HK-2 (cell line): ENCODE measurements around the gene PCDH18.
"Not testable (repeated sequence)": the region's sequence is repeated elsewhere in the genome, so short reads cannot be mapped to it uniquely, and the experiment has no call there.

ENCODE experiments used
- DNase-seq: peaks from one replicate; pipeline ENCODE4 v3.0.0-alpha.2; 2018; ENCODE audit not compliant: unreplicated experiment

Gene PCDH18

DNA sequence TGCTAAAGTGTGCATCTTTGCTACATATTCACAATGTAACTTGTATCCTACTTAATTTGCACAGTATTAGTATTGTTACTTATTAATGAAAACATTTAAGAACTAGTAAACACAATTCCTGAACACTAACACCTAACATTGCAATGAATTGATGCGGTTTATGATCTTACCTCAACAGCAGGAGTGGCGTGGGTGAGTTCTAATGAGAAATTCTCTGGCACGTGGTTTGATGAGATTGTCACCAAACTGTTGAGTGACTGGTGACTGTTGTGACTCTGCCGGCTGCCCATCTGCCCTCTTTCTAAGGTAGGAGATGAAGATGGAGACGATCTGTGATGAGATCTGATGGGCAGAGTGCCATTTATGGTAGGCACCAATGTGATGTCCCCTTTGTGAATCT is 2.9 kb downstream of the PCDH18 start:
- DNase-seq: no peak

DNA sequence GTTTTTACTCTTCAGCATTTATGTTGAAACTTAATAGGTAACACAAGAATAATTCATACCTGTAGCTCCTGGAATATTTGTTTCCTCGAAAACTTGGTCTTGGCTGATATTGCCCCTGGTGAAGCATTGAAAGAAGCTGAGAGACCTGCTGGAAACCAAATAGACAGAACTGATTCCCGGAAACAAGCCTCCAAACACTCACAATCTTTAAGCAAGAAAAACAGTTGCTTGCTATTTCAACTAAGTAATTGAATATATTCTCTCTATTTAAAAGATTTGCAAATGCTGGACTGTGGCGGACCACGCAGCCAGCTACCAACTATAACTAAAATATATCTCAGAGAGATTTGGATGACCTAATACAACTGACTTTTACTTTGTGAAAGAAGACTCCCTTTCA is 3.6 kb downstream of the PCDH18 start:
- no peak for DNase-seq

DNA sequence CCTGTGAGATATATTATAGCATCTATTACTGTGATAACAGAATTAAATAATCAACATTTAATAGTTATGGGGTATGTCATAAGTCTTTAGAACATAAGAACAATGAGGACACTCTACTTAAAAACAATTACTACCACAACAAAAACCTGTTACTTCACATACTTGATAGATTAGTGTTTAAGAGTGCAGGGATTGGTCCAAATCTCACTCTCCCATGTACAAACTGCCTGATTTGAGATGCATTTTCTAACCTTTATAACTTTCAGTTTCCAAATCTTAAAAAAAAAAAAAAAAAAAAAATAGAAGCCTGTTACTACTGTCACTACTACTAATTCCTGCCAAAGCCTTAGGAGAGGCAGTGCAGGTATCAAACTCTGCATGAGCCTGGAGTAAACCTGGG is 5.6 kb downstream of the PCDH18 start:
- DNase-seq: no peak

DNA sequence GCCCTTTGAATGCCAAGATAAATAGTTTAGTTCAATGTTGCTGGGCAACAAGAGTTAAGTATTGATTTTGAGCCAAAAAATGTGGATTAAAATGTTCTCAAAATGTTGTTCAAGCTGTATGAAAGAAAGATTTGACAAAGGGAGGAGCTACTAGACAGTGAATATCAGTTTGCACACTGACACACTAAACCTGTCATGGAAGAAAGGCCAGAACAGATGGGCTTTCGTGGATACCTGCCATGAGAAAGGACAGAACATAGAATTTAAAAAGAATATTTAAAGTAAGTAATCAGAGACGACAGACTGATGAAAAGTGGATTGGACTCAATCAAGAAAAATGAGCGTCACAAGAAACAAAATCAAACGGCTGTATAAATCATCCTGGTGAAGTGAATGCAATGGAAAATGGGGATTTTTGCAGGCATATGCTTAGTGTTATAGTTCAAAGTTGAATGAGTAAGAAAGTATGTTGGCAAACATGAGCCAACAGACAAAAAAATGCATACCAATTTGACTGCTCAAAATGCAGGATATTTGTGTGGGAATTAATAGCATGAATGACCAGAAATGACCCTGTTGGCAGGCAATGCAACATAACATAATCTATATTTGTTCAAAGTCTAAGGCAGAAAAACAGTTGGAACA is 7.4 kb downstream of the PCDH18 start:
- DNase-seq: no peak

DNA sequence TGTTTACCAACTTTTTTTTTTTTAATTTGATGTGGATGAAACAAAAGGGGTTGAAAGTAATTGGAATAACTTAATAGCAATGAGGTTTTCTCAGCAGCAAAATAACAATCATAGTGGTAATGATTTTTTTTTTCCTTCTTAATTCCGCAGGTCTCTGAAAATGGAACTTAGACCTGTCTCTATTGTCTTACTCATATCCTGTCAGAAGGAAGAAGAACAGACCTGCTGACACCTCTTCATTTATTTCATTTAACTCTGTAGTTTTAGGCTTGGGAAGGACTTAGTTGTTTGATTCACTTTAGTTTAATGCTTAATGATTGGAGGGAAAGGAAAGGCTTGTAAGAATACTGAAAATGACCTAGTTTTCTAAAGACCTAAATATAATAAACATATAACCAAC is 9.0 kb downstream of the PCDH18 start:
- DNase-seq: no peak

DNA sequence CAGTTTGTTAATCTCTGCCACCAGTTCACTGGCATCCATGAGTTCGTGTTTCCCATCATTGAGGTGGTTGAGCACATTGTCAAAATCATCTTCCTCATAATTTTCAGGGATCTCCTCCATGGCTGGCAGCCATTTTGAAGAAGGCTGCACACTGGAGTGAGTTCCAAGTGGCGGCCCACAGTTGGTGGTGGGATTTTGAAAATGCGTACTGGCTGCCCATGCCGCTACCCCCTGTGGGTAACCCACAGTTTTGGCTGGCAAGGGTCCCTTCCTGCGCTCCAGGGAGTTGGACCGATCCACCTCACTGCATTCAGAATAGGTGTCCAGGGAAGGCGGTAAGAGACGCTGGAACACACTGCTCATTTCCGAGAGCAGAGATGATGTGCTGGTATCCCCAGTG is 11.2 kb downstream of the PCDH18 start:
- no peak for DNase-seq

DNA sequence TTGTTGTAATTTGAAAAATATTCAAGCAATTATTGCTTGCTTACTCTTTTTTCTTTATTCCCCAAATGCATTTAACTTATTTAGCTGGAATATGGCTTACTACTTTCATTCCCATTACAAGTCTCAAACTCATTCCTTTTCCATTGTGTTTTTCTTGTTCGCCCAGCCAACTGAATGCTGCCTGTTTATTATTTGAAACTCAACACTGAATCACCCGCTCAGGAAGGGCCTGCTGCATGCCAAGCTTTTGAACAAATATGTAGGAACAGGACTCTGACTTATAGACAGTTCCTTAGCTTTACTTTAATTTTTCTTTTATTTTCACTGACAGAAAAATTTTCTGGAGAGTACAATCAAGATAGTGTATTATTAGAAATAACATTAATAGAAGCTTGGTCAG is 12.9 kb downstream of the PCDH18 start:
- DNase-seq: no peak

DNA sequence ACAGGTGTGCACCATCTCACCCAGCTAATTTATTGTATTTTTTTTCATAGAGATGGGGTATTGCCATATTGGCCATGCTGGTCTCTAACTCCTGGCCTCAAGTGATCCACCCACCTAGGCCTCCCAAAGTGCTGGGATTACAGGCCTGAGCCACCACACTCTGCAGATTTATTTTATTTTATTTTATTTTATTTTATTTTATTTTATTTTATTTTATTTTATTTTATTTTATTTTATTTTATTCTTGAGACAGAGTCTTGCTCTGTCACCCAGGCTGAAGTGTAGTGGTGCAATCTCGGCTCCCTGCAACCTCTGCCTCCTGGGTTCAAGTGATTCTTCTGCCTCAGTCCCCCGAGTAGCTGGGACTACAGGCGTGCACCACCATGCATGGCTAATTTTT is 15.0 kb downstream of the PCDH18 start:
- not testable (repeated sequence) for DNase-seq

DNA sequence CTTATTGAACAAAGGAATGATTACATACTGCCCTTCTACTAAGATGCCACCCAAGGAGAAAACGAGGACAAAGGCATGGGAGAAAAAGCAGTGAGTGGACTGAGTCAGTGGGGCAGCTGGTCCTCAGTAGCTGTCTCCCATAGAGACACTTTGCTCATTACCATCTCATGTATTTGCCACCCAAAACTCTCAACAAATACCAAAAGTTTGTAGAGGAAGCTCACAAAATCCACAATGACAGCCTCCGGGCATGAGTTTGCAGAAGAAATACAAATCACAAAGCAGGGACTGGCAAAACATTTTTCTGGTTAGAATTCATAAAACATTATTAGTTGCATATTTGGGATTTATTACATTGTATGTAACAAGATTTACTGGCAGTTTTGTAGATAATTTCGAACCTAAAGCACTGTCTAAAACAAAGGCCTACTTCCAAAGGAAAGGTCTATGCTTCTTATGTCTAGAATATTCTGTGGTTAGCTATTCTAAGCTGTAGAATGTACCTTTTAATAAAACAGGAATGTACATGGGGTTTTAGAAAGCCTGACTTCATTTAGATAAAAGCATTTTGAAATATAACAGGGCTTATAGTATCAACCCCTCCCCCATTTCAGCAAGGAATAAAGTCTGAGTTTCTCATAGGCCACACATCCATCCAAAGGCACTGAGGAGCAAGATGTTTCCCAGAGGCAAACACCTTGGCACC is 17.7 kb downstream of the PCDH18 start:
- DNase-seq: no peak

DNA sequence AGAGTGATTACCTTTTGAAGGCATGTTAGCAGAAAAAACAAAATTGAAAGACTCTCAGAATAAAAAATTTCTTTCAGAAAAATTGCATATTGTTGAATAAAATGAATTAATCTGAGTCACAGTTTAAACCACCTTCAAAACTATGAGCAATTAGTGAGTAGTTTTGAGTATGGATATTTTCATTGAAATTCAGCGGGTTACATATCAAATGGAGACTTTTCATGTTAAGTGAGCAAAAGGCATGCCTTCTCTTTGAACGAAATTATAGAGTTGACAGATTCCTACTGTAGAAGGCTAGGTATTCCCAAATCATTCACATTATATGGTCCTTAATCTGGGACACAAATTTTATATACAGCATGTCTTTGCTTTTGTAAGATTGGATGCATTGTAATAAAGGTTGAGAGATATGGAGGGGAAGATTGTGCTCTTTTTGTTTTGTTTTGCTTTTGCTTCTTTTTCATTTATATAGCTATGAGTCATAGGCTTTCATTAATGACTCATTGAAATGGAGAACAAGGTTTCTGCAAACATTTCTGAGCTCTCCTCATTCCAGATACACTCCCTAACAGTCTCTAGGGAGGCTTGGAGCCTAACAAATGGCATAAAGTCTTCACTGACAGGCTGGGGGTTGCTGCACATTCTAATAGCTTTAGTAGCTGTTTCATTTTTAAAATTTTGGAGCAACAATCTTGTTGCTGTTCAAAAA is 21.6 kb downstream of the PCDH18 start:
- no peak for DNase-seq

DNA sequence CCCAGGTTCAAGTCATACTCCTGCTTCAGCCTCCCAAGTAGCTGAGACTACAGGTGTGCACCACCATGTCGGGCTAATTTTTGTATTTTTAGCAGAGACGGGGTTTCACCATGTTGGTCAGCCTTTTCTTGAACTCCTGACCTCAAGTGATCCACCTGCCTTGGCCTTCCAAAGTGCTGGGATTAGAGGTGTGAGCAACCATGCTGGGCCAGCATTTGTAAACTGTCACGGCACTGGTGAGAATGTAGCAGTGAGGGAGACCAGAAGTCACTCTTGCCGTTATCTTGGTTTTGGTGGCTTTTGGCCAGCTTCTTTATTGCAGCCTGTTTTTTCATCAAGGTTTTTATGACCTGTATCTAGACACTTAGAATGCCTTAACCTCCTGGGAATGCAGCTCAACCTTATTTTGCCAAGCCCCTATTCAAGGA is 22.4 kb downstream of the PCDH18 start:
- DNase-seq: no peak

DNA sequence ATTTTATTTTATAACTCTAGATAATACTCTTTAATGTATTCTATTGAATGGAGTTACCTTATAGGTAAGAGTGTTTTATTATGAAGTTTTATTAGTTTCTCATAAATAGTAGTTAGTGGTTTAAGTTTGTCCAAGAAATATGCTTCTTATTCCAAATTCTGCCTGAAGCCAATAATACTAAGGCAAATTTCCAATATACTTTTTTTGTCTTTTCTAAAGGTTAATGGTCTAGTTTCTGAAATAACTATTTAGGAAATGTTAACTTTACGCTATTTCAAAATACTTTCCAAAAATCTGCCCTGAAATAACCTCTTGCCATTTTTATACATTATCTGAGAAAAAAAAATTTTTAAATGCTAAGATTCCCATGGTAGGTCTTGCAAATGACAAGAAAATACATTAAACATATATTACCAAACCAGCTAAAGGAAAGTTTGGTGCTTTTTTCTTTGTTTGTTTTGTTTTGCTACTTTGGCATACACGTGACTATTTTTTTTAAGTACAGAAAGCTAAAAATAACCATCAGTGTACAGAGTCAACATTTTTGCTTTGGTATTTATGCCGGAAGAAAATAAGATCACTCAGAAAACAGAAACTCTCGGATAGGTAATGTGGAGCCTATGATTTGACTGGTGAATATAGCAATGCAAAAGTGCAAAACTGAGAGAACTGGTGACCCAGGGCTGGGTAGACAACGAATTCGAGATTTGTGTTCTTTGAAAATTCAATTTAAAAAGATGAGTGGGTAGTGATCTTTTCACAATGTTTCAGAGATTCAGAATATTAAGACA is 29.8 kb downstream of the PCDH18 start:
- DNase-seq: no peak

DNA sequence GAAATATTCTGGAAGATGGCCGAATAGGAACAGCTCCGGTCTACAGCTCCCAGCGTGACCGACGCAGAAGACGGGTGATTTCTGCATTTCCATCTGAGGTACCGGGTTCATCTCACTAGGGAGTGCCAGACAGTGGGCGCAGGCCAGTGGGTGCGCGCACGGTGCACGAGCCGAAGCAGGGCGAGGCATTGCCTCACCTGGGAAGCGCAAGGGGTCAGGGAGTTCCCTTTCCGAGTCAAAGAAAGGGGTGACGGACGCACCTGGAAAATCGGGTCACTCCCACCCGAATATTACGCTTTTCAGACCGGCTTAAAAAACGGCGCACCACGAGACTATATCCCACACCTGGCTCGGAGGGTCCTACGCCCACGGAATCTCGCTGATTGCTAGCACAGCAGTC is 36.0 kb downstream of the PCDH18 start:
- not testable (repeated sequence) for DNase-seq

DNA sequence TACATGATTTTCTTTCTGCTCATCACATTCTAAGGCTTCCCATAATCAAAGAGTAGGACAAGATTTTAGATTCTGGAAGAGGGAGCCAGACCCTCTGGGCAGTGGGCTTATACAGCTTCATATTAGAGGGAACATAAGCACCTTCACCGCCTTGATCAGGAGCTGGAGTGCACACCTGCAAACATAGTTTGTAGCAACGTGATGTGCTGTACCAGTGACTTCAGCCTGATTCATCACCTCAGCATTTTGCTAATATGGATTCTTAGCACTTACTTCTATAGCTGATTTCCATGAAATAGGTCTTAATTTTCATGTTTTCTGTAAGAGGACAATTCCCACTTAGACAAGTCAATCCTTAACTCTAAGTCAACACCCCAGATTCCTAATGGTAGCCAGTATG is 36.7 kb downstream of the PCDH18 start:
- no peak for DNase-seq

DNA sequence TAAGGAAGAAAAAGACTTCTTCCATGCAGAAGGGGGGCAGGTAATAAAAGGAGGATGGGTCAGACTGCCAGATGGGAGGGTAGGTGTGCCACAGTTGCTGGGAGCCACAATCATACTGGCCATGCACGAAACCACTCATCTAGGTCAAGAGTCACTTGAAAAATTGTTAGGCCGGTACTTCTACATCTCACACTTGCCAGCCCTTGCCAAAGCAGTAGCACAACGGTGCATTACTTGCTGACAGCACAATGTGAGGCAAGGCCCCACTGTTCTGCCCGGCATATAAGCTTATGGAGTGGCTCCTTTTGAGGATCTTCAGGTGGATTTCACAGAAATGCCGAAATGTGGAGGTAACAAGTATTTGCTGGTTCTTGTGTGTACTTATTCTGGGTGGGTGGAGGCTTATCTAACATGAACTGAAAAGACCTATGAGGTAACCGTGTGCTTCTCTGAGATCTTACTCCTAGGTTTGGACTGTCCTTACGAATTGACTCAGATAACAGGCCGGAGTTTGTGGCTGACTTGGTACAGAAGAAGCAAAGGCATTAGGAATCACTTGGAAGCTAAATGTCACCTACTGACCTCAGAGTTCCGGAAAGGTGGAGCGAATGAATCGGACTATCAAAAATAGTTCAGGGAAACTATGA is 48.9 kb downstream of the PCDH18 start:
- not testable (repeated sequence) for DNase-seq

DNA sequence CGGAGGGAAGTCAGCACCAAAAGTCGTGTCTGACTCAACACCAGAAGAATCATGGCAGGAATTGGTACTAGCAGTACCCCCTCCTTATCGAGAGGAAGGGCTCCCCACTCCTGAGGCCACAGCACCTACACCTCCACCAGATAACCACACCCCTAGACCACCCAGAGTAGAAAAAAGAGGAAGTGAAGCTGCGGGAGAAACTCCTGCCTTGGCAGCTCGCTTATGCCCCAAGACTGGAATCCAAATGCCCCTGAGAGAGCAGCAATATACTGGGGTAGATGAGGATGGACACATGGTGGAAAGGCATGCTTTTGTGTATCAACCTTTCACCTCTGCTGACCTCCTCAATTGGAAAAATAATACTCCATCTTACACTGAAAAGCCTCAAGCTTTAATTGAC is 52.6 kb downstream of the PCDH18 start:
- DNase-seq: not testable (repeated sequence)

DNA sequence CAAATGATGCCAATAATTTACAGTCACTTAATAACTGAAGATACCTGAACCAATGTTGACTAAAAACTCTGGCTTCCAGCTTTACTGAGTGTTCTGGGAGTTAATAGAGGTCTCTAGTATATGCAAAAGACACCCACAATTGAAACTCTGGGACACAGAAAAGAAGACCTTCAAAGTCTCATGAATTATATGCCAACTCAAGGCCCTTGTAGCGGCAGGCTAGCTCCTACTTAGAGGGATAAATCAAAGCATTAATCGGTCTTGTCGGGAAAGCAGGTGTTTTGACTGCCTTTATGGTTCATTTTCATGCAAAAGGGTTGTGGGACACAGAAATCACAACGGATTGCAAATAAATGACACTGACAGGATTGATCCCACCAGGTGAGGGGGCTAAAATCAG is 55.9 kb downstream of the PCDH18 start:
- no peak for DNase-seq

DNA sequence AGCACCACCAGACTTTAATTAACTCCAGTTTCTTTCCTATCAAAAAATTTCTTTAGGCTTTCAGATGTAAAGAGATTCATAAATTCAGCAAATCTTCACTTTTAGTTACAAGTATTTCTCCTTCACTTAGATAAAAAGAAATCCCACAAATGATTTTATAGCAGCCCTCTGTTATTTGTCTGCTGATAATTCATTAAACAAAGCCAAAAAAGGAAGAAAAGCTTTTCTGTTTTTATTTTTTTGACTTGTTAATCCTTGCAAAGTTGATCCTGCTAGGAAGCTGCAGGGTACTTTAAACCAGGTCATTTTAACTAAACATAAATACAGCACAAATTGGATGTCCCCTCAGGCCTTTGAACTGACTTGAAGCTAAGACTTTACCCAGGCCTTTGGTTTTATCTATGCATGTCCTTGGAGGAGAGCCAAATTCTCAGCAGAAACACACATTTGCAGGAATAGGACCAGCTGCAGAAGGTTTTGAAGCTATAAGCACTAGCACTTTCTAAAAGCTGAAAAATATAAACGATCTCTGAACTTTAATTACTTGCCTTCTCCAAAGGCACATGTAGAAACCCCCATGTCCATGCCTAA is 57.5 kb downstream of the PCDH18 start:
- DNase-seq: no peak

DNA sequence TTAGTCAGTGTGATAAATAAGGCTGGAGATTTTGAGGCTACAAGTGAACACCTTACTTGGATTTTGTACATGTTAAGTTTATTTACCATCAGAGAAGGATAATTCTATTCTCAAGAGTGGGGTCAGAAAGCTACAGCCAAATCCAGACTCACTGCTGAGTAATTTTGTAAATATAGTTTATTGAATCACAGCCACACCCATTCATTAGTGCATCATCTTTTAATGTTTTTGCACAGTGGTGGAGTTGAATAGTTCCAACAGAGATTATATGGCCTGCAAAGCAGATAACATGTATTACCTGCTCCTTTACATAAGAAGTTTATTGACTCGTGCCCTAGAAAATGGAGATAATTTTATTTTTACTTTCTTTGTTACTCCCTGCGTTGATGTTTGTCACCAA is 60.4 kb downstream of the PCDH18 start:
- DNase-seq: no peak

DNA sequence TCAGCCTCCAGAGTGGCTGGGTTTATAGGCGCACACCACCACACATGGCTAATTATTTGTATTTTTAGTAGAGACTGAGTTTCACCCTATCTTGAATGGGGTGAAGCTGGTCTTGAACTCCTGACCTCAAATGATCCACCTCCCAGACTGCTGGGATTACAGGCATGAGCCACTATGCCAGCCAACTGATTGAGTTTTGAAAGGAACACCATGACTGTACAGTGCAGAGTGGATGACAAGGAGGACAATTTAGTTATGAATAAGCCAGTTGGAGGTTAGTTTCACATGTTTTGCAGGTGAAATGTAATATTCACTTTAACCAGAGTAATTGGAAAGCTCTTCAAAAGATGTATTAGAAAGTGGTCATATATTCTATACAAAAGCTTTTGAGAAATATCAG is 60.8 kb downstream of the PCDH18 start:
- no peak for DNase-seq

DNA sequence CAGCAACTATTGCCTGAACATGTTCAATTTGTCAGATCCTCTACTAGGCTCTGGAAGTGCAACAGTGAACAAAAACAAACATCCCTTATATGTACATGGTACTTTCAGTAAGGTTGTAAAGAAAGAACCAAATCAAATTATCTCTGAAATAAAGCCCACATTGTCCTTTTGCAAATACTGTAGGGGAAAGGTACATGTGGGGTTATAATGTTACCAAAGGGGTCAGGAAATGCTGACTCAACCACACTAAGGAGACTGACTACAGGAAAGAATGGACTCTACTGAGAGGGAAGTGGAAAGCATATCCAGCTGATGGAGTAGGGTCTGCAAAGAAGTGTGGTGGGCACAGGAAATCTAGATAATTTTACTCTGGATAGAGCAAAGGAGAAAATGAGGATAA is 61.5 kb downstream of the PCDH18 start:
- DNase-seq: no peak
